GM10266 (cell line): Measurements from ENCODE around the gene DENR.

Experiments used
- DNase-seq: peaks from one replicate; pipeline ENCODE4 v3.0.0; 2012; ENCODE audit errors: extremely low spot score
- TF ChIP-seq, protein P1 (sequence below): IDR thresholded peaks from 2 replicates; pipeline ENCODE4 v1.5.1; 2012; ENCODE audit warnings: mild to moderate bottlenecking, low read depth; ENCODE audit not compliant: control insufficient read depth, insufficient read depth; ENCODE audit errors: missing control alignments

The DENR gene

DNA sequence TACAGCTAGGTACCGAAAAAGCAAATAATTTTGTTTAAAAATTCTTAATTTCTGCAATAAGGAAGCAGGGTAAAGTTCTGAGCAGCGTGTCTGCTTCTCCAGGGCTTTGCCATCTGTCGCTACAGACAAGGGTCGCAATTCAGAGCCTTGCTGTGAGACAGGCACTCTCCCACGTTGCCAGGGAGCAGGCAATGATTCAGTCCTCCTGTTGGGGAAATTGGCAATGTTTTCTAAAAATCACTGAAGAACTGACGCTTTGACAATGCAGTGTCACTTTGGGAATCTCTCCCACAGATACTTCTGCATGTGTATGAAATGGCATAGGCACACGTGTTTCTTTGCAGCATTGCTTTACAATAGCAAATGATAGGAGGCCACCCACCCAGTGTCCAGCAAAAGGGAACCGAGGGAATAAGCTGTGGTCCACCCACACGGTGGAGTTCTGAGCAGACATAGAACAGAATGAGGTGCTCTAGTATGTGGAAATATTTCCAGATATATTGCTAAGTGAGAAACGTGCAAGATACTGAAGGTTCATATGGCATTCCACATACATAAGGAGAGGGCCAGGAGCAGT lies 66.7 kb downstream of the DENR start:
- TF ChIP-seq, protein P1, sequence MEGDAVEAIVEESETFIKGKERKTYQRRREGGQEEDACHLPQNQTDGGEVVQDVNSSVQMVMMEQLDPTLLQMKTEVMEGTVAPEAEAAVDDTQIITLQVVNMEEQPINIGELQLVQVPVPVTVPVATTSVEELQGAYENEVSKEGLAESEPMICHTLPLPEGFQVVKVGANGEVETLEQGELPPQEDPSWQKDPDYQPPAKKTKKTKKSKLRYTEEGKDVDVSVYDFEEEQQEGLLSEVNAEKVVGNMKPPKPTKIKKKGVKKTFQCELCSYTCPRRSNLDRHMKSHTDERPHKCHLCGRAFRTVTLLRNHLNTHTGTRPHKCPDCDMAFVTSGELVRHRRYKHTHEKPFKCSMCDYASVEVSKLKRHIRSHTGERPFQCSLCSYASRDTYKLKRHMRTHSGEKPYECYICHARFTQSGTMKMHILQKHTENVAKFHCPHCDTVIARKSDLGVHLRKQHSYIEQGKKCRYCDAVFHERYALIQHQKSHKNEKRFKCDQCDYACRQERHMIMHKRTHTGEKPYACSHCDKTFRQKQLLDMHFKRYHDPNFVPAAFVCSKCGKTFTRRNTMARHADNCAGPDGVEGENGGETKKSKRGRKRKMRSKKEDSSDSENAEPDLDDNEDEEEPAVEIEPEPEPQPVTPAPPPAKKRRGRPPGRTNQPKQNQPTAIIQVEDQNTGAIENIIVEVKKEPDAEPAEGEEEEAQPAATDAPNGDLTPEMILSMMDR: no peak
- DNase-seq: no peak

DNA sequence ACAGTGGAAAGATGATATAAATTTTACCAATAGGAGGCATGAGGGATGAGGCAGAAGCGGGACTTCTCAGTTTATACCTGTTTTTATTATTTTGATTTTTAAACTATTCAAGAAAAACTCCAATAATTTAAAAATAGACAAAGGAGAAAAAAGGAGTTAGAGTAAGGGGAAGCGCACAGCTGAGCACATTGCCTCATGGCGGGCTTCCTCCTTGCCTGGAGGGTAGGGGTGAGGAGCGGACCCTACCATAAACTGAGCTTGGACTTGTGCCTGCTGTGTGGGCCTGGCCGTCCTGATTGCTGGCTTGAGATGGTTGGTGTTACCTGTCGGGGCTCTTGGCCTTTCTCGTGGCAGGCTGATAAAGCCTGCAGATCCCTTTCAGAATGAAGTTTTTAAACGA lies 67.5 kb downstream of the DENR start:
- no peak for DNase-seq
- TF ChIP-seq, protein P1: no peak
